SK-N-SH (cell line): ENCODE measurements around the gene CDK15.

Experiments
- CHD2 ChIP-seq: fragments of 150-350 bp; IDR thresholded peaks from 2 replicates; pipeline ENCODE4 v1.6.1; 2018; ENCODE audit warnings: low read length; ENCODE audit not compliant: partially characterized antibody
- EZH2phosphoT487 ChIP-seq: fragments of 200-600 bp; sonication (generic); IDR thresholded peaks from 2 replicates; pipeline ENCODE4 v1.6.1; 2017; ENCODE audit warnings: low read depth, mixed run types, mild to moderate bottlenecking, antibody characterized with exemption, moderate library complexity, borderline replicate concordance
- FOXM1 ChIP-seq: IDR thresholded peaks from 2 replicates; pipeline ENCODE4 v1.4.0; 2012; ENCODE audit warnings: low read depth, mild to moderate bottlenecking
- JUND ChIP-seq: IDR thresholded peaks from 2 replicates; pipeline ENCODE4 v1.4.0; 2012
- MXI1 ChIP-seq: IDR thresholded peaks from 2 replicates; pipeline ENCODE4 v1.6.1; 2012; ENCODE audit warnings: mild to moderate bottlenecking, low read depth, low read length, improper control_type of control experiment
- NRF1 ChIP-seq: IDR thresholded peaks from 2 replicates; pipeline ENCODE4 v1.6.1; 2012; ENCODE audit warnings: low read depth, mild to moderate bottlenecking, low read length
- POLR2AphosphoS5 ChIP-seq: IDR thresholded peaks from 2 replicates; pipeline ENCODE4 v1.6.1; 2012; ENCODE audit warnings: low read depth, low read length
- RCOR1 ChIP-seq: fragments of 150-350 bp; IDR thresholded peaks from 2 replicates; pipeline ENCODE4 v1.6.1; 2017; ENCODE audit warnings: antibody characterized with exemption, low read length
- RXRA ChIP-seq: IDR thresholded peaks from 2 replicates; pipeline ENCODE4 v1.4.0; 2012; ENCODE audit warnings: low read depth, mild to moderate bottlenecking, borderline replicate concordance
- YY1 ChIP-seq: IDR thresholded peaks from 2 replicates; pipeline ENCODE4 v1.4.0; 2012; ENCODE audit warnings: low read depth, mild to moderate bottlenecking
- TF ChIP-seq, protein P1 (sequence below): IDR thresholded peaks from 2 replicates; pipeline ENCODE4; 2012
- TF ChIP-seq, protein P2 (sequence below): fragments of 200-600 bp; sonication (generic); IDR thresholded peaks from 2 replicates; pipeline ENCODE4 v1.6.1; 2017; ENCODE audit warnings: antibody characterized with exemption, mild to moderate bottlenecking, moderate library complexity

DNA sequence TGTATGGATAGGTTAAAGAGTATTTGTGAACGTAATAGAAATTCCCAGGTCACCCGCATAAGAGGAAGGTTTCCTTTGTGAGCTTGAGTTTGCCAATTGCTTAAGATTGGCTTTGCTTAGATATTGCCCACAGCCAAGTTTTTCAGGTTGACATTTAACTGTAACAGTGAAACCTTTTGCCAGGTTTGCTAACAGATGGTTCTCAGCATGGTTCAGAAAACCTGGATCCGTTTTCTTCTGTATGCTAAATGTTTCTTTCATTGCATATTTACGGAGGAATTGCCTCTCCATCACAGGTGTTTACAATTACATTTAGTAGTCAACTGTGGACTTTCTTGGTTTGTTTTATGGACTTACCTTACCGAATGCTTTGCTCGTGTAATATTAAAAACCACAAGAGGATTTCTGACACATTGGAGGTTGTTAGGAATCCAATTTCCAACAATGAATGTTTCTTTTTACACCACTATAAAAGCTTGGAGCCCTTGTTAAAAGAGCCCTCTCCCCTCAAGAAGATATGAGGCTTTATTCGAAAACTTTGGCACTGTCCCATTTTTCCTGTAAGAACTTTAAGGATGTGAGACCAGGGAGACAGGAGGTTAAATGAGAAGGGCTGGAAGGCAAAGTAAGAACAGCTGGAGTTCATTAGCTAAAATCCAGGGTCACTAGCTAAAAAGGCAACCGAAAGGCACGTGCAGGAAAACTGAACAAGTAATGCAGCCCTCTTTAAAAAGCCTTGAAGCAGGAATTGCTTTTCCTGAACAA lies 7.8 kb downstream of the CDK15 start:
- TF ChIP-seq, protein P1, sequence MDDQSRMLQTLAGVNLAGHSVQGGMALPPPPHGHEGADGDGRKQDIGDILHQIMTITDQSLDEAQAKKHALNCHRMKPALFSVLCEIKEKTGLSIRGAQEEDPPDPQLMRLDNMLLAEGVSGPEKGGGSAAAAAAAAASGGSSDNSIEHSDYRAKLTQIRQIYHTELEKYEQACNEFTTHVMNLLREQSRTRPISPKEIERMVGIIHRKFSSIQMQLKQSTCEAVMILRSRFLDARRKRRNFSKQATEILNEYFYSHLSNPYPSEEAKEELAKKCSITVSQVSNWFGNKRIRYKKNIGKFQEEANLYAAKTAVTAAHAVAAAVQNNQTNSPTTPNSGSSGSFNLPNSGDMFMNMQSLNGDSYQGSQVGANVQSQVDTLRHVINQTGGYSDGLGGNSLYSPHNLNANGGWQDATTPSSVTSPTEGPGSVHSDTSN: no peak
- no peak for TF ChIP-seq EZH2phosphoT487
- TF ChIP-seq MXI1: peak; percentile 75; the same call in 1 of the 2 replicates
- TF ChIP-seq, protein P2, sequence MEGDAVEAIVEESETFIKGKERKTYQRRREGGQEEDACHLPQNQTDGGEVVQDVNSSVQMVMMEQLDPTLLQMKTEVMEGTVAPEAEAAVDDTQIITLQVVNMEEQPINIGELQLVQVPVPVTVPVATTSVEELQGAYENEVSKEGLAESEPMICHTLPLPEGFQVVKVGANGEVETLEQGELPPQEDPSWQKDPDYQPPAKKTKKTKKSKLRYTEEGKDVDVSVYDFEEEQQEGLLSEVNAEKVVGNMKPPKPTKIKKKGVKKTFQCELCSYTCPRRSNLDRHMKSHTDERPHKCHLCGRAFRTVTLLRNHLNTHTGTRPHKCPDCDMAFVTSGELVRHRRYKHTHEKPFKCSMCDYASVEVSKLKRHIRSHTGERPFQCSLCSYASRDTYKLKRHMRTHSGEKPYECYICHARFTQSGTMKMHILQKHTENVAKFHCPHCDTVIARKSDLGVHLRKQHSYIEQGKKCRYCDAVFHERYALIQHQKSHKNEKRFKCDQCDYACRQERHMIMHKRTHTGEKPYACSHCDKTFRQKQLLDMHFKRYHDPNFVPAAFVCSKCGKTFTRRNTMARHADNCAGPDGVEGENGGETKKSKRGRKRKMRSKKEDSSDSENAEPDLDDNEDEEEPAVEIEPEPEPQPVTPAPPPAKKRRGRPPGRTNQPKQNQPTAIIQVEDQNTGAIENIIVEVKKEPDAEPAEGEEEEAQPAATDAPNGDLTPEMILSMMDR: no peak
- peak; percentile 65; the same call in 1 of the 2 replicates for TF ChIP-seq RCOR1
- no peak for TF ChIP-seq JUND
- no peak for TF ChIP-seq YY1
- no peak for TF ChIP-seq NRF1
- no peak for TF ChIP-seq RXRA
- TF ChIP-seq CHD2: no peak
- TF ChIP-seq FOXM1: no peak
- TF ChIP-seq POLR2AphosphoS5: no peak
